ENCODE results near the gene CHMP1A.

CHMP1A gene

GRCh38 chr16:89602952-89603590 lies 54.4 kb downstream of the CHMP1A start:
- no peak for DNase-seq (ENCODE audit: low spot score)

DNA sequence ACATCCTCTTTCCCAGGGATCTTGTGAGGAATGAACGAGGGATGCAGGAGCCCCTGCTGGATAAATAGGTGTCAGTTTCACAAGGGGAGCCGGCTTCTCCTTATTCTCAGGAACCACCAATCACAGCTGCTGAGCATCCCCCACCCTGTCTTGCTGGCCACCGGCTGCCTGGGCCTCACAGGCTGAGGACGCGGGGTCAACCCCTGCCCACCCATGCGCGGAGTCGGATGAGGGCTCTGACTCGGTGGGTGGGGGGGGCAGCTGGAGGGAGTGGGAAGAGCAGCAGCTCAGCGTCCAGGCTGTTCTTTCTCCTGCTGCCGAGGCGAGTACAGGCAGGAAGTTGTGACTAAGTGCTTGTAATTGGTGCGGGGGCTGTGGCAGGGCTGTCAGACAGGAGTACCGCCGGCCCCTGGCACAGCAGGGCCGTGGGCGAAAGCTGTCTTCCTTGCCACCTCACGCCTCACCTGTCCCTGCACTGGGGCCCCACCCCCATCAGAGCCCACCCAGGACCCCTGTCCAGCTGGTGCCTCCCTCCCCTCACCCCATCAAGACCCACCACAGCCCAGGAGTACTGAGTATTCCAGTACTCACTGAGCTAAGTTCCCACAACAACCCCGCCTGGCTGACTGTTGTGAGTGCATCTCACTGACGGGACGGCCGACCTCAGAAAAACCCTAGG lies 55.1 kb downstream of the CHMP1A start:
- peak; percentile 88 for DNase-seq (ENCODE audit: low spot score)

GRCh38 chr16:89601906-89602272 lies 55.6 kb downstream of the CHMP1A start:
- no peak for DNase-seq (ENCODE audit: low spot score)

DNA sequence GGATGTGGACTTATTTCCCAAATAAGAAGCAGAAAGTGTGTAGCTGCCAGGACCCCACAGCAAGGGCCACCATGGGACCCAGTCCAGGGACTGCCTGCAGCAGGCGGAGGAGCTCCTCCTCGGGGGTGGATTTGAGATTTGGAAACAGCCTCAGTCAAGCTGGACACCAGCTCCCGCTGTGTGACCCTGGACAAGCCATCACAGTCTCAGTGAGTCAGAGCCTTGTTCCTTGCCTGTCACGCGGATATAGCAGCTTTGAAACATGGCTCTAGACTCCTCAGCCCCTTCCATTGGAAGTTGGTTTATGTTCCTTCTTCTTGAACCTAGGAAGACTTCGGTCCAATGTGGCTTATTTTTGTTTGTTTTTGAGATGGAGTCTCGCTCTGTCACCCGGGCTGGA lies 56.6 kb downstream of the CHMP1A start:
- no peak for DNase-seq (ENCODE audit: low spot score)

DNA sequence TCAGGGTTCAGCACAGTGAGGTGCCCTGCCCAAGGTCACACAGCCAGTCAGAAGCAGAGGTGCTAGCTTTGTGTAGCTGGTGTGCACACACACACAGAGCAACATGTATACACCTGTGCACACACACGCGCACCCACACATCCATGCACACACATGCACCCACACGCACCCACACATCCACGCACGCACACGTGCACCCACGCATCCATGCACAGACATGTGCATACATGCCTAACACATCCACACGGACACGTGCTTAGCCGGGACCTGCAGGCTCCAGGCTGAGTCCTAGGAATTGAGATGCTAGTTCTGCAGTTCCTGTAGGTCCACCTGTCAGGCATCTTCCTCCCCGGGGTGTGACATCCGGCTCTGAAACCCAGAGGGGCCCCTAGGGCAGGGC lies 57.1 kb downstream of the CHMP1A start:
- no peak for DNase-seq (ENCODE audit: low spot score)

GRCh38 chr16:89599902-89600301 lies 57.6 kb downstream of the CHMP1A start:
- no peak for DNase-seq (ENCODE audit: low spot score)

GRCh38 chr16:89599451-89599858 lies 58.1 kb downstream of the CHMP1A start:
- peak; percentile 67 for DNase-seq (ENCODE audit: low spot score)

DNA sequence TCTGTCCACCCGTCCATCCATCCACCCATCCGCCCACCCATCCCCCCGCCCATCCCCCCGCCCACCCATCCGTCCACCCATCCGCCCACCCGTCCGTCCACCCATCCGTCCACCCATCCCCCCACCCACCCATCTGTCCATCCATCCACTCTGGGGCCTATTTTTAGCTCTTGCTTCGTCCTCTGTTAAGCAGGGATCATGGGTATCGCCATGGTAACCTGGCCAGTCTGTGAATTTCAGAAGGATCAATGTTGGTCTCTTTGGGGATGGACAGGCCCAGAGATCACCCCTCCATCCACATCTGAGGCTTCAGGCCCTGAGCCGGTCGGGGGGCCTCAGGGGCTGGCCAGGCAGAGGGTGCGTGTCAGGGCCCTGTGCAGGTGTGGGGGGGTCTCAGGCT lies 59.3 kb downstream of the CHMP1A start:
- peak; percentile 37 for DNase-seq (ENCODE audit: low spot score)

- DNase-seq (ENCODE audit: low spot score): no peak
These were observed 60.4 kb downstream of the CHMP1A start for GRCh38 chr16:89596957-89597649.

DNA sequence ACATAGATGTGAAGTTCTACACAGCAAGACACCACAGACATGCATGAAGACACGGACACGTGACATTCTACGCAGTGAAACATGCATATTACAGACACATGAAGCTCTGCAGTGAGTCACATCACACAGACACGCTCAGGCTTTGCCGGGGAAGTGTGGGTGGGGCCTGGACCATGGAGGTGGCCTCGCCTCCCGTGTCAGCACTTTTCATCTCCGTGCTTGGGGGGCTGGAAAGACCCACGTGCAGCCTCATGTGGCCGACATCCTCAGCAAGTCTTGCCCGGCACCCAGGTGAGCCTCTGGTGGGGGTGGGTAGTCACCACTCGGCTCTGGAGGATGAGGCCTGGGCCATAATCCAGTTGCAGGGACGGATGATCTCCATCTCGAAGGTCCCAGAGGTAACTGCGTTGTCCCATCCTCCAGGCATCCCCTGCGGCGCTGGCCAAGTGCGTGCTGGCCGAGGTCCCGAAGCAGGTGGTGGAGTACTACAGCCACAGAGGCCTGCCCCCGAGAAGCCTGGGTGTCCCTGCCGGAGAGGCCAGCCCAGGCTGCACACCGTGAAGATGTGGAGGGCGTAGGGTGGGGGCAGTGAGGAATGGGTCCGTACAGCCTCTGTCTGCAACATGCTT lies 61.3 kb downstream of the CHMP1A start:
- DNase-seq (ENCODE audit: low spot score): no peak

GRCh38 chr16:89595330-89596060 lies 62.0 kb downstream of the CHMP1A start:
- no peak for DNase-seq (ENCODE audit: low spot score)

All from kidney tubule cell (primary cell).